HG02571 (cell line): ENCODE measurements around the gene VASP.

Experiments used
- ATAC-seq: cut with Tn5 transposase; IDR thresholded peaks from one replicate; pipeline ENCODE4 v1.9.1; 2021; ENCODE audit warnings: mild to moderate bottlenecking, moderate library complexity; ENCODE audit not compliant: unreplicated experiment

VASP gene

DNA sequence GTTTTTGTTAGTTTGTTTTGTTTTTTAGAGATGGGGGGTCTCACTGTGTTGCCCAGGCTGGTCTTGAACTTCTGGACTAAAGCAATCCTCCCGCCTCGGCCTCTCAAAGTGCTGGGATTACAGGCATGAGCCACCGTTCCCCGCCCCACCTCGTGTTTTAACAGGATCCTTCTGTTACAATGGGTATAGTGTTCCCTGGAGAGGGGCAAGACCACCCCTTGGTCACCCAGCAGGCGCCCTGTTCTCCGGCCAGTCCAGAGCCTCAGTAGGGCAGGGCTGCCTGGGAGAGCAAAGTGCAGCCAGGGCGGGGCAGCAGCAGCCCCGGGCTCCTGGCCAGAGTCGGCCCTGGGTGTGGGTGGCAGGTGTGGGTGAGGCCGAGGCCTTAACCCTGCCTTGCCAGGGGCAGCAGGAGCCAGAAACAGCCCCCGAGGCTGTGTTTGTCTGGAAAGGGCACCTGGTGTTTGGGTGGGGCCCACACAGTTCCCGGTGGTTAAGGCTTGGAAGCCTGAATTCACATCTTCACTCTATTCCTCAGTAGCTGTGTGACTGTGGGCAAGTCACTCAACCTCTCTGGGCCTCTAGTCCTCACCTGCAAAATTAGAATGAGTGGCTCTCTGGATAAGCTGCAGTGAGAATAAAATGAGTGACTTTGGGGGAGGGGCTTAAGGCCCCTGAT is 7.2 kb downstream of the VASP start:
- no peak for ATAC-seq

DNA sequence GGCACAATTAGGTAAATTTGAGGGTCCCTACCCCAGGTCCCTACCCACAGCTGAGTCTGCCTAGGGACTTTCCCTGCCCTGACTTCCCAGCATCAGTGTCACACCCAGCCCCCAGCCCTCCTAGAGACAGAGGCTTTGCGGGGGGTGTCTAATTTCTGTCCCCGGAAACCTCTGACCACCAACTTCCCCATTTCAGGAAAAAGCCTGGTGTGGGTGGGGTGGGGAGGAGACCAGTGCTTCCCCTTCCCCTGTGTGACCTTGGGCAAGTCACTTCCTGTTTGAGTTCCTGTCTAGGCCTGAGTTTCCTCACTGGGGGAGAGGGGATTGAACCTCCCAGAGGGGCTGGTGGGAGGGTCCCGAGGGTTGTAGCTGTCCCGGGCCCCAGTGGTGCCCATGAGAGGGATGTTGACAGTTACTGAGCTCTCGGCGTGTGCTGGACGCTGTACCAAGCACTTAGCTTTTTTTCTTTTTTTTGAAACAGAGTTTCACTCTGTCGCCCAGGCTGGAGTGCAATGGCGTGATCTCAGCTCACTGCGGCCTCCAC is 7.9 kb downstream of the VASP start:
- ATAC-seq, result no peak

DNA sequence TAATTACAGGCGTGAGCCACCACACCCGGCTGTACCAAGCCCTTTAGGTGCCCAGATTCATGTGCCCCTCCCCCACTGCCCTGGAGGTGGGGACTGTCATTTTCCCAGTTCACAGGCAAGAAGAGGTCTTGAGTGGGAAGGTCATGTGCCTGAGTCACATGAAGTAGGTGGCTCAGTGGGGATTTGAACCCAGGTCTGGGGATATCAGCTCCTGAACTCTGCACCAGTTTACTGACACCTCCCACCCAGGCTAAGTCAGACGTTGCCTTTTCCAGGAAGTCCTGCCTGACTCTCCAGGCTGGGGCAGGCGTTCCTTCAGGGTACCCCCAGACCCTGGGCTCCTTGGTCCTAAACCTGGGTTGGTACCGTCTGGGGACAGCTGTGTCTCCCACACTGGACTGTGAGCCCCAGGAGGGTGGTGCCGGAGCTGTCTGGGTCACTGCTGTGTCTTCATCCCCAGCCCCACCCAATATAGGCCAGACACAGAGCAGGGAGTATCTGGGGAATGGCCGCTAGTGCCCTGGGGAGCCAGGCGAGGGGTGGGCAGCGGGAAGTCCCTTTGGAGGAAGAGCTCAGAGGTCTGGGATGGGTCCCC is 8.6 kb downstream of the VASP start:
- ATAC-seq, result no peak

DNA sequence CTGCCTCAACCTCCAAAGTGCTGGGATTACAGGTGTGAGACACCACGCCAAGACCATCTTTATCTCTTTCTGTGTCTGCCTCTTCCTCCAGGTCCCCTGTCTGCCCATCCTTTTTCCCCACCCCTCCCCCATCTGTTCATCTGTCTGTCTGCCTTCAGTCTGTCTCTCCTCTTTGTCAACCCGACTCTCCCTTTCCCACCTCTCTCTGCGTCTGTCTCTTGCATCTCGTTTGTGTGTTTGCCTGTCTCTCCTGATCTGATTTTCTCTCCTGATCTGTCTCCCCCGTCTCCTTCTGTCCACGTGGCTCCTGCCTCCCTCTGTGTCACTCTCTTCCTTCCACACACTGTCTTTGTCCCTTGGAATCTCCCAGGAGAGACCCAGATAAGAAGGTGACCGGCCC is 10.0 kb downstream of the VASP start:
- no peak for ATAC-seq

DNA sequence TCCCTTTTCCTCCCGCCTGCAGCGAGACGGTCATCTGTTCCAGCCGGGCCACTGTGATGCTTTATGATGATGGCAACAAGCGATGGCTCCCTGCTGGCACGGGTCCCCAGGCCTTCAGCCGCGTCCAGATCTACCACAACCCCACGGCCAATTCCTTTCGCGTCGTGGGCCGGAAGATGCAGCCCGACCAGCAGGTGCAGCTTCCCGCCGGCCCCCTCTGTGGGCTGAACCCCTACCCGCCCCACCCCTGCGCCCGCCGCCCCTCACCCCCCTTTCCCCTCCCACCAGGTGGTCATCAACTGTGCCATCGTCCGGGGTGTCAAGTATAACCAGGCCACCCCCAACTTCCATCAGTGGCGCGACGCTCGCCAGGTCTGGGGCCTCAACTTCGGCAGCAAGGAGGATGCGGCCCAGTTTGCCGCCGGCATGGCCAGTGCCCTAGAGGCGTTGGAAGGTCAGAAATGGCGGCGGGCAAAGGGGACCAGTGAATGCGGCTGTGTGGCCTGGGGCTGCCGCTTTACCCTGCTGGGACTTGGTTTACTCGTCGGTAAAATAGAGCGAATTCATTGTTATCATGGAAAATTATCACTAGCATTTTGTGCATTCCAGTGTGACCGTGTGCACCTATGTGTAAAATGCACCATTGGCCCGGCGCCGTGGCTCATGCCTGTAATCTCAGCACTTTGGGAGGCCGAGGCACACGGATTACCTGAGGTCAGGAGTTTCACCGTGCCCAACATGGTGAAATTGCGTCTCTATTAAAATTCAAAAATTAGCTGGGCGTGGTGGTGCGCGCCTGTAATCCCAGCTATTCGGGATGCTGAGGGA is 10.6 kb downstream of the VASP start:
- ATAC-seq, result no peak

DNA sequence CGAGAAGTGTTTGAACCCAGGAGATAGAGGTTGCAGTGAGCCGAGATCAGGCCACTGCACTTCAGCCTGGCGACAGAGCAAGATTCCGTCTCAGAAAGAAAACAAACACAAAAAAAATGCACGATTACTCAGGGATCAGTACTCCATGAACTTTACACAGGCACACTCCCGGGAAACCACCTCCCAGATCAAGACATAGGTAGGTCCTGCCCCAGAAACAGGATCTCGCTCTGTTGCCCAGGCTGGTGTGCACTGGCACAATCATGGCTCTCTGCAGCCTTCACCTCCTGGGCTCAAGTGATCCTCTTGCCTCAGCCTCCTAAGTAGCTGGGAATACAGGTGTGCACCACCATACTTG is 11.2 kb downstream of the VASP start:
- ATAC-seq, result no peak

DNA sequence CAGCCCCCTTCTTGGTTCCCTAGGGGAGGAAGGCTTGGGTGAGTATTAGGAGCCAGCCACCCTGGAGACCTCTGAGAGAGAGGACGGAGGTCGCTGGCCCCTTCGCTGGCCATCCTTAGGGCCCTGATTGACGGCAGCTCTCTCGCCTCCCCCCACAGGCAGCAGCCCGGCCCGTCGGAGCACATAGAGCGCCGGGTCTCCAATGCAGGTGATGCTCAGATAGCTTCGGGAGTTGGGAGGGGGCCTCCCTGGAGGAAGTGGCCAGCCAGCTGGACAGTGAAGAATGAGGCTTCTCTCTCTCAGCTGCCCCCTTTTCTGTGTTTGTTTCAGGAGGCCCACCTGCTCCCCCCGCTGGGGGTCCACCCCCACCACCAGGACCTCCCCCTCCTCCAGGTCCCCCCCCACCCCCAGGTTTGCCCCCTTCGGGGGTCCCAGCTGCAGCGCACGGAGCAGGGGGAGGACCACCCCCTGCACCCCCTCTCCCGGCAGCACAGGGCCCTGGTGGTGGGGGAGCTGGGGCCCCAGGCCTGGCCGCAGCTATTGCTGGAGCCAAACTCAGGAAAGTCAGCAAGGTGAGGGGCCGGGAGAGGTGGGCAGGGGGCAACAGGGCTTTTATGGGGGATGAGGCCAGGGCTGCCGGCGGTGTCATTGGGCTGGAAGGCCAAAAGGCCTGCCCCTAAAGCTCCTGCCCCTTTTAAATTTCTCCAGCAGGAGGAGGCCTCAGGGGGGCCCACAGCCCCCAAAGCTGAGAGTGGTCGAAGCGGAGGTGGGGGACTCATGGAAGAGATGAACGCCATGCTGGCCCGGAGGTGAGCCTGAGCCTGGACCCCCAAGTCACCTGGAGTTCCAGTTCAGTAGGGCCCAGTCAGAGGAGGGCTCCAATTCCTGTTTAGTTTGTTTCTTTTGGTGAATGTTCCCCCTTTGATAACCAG is 15.0 kb downstream of the VASP start:
- no peak for ATAC-seq

DNA sequence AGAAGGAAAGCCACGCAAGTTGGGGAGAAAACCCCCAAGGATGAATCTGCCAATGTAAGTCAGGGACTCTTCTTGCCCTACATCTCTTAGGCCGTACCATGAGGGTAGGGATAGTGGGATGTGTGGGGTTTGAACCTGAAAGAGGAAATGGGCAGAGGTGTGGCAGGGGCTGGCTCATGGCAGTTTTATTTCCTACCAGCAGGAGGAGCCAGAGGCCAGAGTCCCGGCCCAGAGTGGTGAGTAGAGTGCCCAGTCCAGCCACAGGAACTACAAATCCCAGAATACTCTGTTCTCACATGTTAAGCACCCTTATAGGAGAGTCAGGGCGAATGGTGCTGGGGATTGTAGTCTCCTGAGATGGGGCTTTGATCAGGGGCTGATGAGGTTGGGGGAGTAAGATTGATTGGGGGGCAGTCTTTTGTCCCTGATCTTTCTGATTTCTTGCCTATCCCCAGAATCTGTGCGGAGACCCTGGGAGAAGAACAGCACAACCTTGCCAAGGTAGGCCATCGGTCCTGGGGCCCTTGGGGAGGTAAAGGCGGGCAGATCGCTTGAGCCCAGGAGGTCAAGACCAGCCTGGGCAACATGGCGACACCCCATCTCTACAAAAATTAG is 16.5 kb downstream of the VASP start:
- ATAC-seq, result no peak

DNA sequence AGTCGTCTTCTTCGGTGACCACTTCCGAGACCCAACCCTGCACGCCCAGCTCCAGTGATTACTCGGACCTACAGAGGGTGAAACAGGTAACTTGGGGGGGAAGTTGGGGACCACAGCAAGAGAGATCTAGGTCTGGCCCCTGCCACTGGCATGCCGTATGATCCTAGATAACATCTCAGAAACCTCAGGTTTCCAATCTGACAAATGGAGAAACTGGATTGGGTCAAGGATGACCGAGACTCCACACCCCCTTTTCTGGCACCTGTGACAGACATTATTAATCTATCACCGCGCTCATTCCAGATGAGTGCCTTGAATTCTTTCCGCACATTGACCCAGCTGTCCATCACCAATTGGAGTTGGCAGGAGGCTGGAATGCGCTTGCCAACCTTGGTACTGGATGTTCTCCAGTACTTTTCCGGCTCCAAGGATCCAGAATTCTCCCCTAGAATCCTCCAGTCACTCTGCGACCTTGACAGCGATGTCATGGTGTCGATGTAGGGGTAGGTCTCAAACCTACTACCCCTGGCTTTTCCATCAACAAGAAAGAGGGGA is 17.4 kb downstream of the VASP start:
- ATAC-seq, result no peak

DNA sequence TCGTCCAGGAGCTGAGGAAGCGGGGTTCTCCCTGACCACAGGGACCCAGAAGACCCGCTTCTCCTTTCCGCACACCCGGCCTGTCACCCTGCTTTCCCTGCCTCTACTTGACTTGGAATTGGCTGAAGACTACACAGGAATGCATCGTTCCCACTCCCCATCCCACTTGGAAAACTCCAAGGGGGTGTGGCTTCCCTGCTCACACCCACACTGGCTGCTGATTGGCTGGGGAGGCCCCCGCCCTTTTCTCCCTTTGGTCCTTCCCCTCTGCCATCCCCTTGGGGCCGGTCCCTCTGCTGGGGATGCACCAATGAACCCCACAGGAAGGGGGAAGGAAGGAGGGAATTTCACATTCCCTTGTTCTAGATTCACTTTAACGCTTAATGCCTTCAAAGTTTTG is 18.9 kb downstream of the VASP start:
- no peak for ATAC-seq

DNA sequence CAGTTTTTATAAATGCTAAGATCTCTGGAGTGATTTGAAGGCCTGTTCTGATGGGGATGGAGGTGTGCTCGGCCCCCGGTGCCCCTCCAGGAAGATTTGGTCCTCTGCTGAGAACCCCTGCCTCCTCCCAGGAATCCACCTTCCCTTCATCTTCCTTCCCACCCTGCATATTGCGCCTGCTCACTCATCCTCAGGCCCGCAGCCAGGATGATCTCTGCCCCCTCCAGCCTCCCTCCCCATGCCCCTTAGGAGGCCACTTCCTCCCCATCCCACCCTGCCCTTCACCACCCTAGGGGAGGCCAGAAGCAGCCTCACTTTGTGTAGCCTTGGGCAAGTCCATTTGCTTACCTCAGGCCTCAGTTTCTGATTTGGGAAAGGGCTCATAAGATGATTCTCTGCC is 19.7 kb downstream of the VASP start:
- ATAC-seq, result no peak

DNA sequence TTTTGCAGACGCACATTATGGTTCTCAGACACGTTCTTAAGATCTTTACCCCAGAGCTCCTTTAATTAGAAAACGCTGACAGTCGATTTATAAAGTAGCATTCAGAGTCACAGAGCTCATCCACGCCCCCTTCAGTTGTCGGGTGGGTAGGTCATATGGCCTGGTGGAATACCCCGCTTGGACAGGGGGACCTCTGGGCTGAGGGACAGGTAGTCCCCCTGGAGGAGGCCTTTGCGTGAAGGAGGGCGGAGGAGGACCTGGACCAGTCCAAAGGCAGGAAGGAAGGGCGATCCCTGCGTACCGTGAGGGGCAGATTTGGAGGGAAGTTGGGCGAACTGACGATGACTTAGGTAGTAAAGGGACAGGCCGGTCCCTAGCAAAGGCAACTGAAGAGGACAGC is 20.5 kb downstream of the VASP start:
- ATAC-seq, result no peak

DNA sequence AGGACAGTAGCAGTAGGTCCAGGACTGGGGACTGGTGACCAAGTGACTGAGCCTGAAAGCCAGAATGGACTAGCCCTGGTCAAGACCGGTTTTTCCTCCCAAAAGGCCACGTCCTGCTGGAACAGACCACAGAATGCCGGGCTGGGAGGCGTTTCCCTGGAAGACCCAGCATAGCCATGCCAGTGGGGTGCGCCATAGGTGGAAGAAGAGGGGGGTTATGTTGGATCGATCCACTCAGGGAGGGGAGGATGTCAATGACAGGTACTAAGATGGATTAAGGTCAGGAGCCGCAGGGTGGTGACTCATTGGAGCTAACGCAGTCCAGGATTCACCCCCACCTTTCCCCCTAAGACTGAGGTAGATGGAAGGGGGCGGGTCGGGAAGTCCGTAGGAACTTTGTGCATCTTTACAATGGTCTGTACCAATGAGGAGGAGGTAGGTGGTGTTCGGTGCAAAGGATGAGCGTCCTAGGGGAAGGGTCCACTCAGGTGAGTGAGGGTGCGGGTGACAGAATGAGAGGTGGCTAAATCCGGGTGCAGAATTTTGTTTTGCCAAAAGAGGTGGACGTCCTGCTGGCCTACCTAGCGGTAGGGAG is 21.0 kb downstream of the VASP start:
- ATAC-seq, result no peak

DNA sequence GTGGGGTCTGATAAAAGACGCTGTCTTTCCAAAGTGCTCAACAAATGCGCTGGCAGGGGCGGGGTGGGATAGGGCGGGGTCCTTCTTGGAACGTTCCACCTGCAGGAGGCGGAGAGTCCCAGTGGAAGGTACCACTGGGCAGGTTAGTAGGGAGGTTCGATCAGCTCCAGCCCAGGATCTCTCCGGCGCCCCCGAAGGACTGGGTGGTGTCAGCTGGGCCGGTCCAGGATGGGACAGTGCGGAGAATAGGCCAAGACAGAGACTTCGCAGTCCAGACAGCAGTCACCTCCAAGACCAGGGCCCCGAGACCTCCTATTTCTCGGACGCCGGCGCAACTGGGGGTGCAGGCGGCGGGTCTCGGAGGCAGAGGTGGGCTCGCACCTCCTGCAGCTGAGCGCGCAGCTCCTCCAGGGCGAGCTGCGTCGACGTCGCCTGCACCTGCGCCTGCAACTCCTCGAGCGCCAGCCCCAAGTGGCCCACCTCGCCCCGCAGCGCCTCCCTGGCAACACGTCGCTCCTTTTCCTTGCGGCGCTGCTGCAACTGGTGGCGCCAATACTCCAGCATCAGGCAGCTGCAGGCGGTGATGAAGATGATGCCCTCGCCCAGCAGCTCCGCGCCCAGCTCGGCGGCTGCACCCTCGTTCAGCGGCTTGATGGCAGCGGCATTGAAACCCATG is 21.6 kb downstream of the VASP start:
- ATAC-seq, result no peak

DNA sequence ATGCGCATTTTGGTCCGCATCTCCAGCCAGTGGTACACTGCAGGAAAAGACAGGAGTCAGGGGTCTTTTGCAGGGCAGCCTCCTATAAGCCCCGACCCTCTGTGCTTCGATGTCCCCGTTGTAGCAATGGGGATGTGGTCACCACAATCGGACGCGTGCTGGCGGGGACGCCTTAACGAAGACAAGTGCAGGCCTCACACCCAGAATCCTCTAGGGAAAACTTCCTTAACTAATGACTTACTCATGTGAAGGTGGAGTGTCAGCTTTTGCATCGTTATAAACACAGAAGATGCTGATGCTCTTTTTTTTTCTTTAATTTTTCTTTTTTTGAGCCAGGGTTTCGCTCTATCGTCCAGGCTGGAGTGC is 22.1 kb downstream of the VASP start:
- ATAC-seq, result no peak

DNA sequence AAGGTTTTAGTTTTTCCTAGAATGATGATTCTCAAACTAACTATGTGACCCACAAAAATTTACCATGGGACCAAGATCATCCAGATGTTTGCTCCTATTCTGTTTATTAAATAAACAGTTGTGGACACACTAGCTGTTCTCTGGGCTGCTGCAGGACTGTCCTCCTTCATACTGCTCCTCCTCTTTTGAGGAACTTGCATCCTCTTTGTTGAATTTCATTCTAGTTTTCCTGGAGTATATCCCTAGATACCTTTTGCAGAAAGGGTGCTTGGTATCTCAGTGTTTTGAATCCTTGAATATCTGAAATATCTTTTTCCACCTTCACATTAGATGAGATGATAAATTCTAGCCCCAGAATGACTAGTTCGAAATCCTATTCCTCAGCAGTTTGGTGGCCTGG is 24.1 kb downstream of the VASP start:
- ATAC-seq, result no peak

DNA sequence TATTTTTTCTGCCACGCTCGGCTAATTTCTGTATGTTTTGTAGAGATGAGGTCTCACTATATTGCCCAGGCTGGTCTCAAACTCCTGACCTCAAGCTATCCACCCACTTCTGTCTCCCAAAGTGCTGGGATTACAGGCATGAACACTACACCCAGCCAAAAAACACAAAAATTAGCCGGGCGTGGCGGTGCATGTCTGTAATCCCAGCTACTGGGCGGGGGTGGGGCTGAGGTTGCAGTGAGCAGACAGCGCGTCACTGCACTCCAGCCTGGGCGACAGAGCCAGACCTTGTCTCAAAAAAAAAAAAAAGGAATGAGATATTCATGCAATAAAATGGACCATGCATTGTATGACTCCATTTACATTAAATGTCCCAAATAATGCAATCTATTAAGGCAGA is 32.2 kb downstream of the VASP start:
- ATAC-seq, result no peak

DNA sequence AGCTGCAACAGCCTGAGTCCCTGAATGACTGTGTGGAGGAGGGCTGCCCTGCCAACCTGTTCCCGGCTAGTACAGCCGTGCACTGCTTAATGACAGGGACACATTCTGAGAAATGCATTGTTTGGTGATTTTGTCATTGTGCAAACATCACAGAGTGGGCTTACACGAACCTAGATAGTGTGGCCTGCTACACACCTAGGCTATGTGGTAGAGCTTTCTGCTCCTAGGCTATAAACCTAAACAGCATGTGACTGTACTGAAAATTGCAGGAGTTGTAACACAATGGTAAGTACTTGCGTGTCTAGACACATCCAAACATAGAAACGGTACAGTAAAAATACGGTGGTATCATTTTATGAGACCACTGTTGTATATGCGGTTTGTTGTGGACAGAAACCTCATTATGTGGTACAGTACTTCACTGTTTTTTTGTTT is 35.0 kb downstream of the VASP start:
- no peak for ATAC-seq

DNA sequence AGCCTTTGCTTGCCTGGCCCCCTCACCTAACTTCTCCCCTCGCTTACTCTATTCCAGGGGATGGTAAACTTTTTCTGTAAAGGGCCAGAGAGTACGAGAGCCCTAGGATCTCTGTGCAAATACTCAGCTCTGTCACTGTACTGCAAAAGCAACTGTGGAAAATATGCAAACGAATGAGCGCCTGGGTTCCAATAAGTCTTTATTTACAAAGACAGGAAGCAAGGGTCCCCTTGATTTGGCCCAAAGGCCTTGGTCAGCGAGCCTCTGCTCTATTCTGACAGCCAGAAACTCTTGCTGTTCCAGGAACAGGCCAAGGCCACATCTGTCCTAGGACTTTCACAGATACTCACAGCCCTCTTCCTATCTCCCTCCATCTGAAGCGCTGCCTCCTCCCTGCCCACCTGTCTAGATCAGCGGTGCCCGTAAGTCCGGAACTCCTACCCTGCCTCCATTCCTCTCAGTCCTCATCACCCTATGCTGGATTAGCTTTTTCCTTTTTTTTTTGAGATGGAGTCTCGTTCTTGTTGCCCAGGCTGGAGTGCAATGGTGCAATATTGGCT is 40.0 kb downstream of the VASP start:
- ATAC-seq, result no peak
